ENCODE data around the gene CYBC1. TPM values are rescaled to one million over a fixed set of nuclear protein-coding genes. Genes with fewer than 3 reads are reported as not detected.

Gene CYBC1
- total and polyA plus RNA-seq, 2 of the 8 experiments (the other 6 are each of a cell fraction or from before 2014, with no cell fraction given) = 74.6 to 81.4 TPM

DNA sequence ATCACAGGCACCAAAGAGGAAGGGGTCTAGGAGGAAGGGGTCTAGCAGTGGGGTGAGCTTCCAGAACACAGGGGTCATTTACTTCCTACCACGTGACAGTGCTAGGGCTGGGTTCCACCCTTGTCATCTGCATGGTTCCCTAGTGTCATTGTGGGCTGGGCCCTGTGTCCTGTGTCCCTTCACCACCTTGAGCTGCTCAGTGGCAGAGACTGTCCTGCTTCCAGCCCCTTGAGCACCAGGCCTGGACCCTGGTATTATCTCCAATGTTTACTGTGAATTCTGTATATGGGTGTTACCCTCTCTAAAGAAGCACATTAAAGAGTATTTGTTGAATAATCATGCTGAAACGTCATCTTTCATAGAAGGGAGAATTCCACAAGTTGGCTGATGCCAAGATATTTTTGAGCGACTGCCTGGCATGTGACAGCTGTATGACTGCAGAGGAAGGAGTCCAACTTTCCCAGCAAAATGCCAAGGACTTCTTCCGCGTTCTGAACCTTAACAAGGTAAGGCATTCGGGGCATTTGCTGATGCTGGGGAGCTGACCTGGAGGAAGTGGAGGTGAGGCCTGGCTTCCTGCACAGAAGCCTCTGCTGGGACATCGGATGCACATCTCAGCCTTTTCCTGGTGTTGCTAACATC lies 13.5 kb upstream of the CYBC1 start:
- Histone ChIP-seq H2AFZ (ENCODE audit: low read length) (no peak overlapping the region), H3K36me3 (ENCODE audit: control insufficient read depth in 2 of 4, insufficient read depth in 4 of 4, low read length in 3 of 4) (peaks cover 27 to 39% (median 30%) of the 10 kb centered on the region in 4 experiments), H3K4me1 (replicated peaks in 1 of 4; ENCODE audit: control insufficient read depth in 3 of 4, insufficient read depth in 4 of 4, low read length in 3 of 4) (peaks cover 0 to 2% (median under 1%) of the 10 kb centered on the region in 4 experiments; a peak in 2 of 7 replicates), H4K20me1 (replicated peaks in 1 of 2; ENCODE audit: control insufficient read depth in 1 of 2, insufficient read depth in 2 of 2, low read length in 2 of 2) (peaks cover 3 to 14% of the 10 kb centered on the region in 2 experiments), H3K18ac (ENCODE audit: extremely low read depth, low read length) (no peak overlapping the region), H3K23ac (ENCODE audit: insufficient read length) (no peak overlapping the region), H3K4me2 (ENCODE audit: insufficient read depth in 1 of 2, low read depth in 2 of 2, low read length in 2 of 2) (no peak overlapping the region), H4K5ac (ENCODE audit: insufficient read length, low read depth, low read length) (no peak overlapping the region), H3K4me3 (ENCODE audit: extremely low read depth in 1 of 4, insufficient read depth in 2 of 4, low read depth in 3 of 4, low read length in 4 of 4) (no peak overlapping the region), H3K56ac (replicated peaks; ENCODE audit: insufficient read length, low read depth, low read length) (no peak overlapping the region), H2BK120ac (replicated peaks; ENCODE audit: low read depth, low read length) (no peak overlapping the region), H2AK5ac (ENCODE audit: low read depth, low read length) (no peak overlapping the region), H3K79me2 (ENCODE audit: control insufficient read depth in 1 of 2, insufficient read depth in 2 of 2, low read length in 2 of 2) (peaks cover 0 to 3% of the 10 kb centered on the region in 2 experiments; a peak in 1 of 4 replicates), H3K14ac (ENCODE audit: insufficient read length) (no peak overlapping the region), H3K9ac (replicated peaks in 1 of 4; ENCODE audit: extremely low read depth in 1 of 4, low read depth in 3 of 4, low read length in 3 of 4) (0 out of 7 replicates have a peak overlapping the region, but pooled peaks of 1 of the 4 experiments have one; percentile 13), H4K8ac (ENCODE audit: extremely low read depth, insufficient read depth, low read length) (no peak overlapping the region), H3K4ac (replicated peaks; ENCODE audit: insufficient read length, low read depth, low read length) (no peak overlapping the region), H4K91ac (replicated peaks; ENCODE audit: insufficient read length, low read length) (no peak overlapping the region), H3K9me3 (ENCODE audit: insufficient read depth in 2 of 2, low read depth in 1 of 2, low read length in 1 of 2) (no peaks in the 10 kb centered on the region), H2BK15ac (ENCODE audit: low read length) (no peak overlapping the region), H3K23me2 (ENCODE audit: low read depth, low read length) (no peaks in the 10 kb centered on the region; the same call in 1 of the 2 replicates), H2BK12ac (ENCODE audit: low read depth, low read length) (no peak overlapping the region), H3K27ac (ENCODE audit: low read depth, low read length) (no peak overlapping the region), H2BK5ac (ENCODE audit: low read depth, low read length) (no peak overlapping the region), H3K79me1 (ENCODE audit: low read depth, low read length) (0 out of 2 replicates have a peak, but pooled peaks cover 4% of the 10 kb centered on the region), H2BK20ac (ENCODE audit: low read length) (no peak overlapping the region), H3K27me3 (replicated peaks in 1 of 4; ENCODE audit: control insufficient read depth in 3 of 4, extremely low read depth in 1 of 4, insufficient read depth in 3 of 4, low read length in 3 of 4) (no peaks in the 10 kb centered on the region)
- 87% methylated on average over 7 of the region's 7 CpGs; no CpG with 5 or more reads in 1 of the 2 experiments for WGBS, 2 experiments (ENCODE audit: extremely low coverage in 1 of 2, insufficient coverage in 1 of 2, insufficient read length in 1 of 2, insufficient replicate concordance in 2 of 2, low coverage in 1 of 2, low lambda C conversion rate in 2 of 2, missing lambda C conversion rate in 1 of 2)
- ChIA-PET POLR2A (ENCODE audit: partially characterized antibody) (interaction anchor here (0.9 kb wide), 1 partner anchor 9 kb away, joined by 3 read pairs; no protein-coding TSS in a partner anchor), CTCF (ENCODE audit: partially characterized antibody) (interaction anchor here (1.6 to 2.5 kb wide), 2 partner anchors 9 to 17 kb away, joined by 5 to 8 read pairs; no protein-coding TSS in a partner anchor)
- DNase-seq (ENCODE audit: low read depth in 1 of 2, low spot score in 2 of 2) = no peak
- no peak for FAIRE-seq
- TF ChIP-seq SRF (IDR thresholded peaks at IDR 0.05; ENCODE audit: low read depth, low read length) (no peak), NRF1 (IDR thresholded peaks at IDR 0.05; ENCODE audit: low read depth, low read length) (no peak), EP300 (IDR thresholded peaks at IDR 0.05; ENCODE audit: borderline replicate concordance in 1 of 2, low read depth in 2 of 2, low read length in 2 of 2) (no peak)

Data from H1 (cell line).